HG03097 (cell line): ENCODE data around the gene FGFBP1.

ENCODE experiments used
- ATAC-seq: cut with Tn5 transposase; IDR thresholded peaks from one replicate; pipeline ENCODE4 v1.9.1; 2021; ENCODE audit not compliant: unreplicated experiment, low FRiP score

Gene FGFBP1

DNA sequence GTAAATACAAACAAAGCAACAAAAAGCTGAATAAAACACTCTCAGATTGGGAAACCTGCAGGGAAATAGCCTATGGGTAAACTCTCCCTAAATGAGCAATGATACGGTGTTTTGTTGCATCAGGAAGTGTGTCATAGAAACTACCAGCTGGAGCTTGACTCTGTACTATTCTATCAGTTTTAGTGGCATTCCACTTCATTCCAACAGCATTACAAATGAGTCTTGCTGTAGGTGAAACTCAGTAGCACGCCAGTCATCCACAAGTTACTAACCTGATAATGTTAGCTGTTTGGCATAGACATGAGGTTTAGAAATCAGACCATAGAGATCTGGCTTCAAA, 24.9 kb downstream of the FGFBP1 start:
- no peak for ATAC-seq

DNA sequence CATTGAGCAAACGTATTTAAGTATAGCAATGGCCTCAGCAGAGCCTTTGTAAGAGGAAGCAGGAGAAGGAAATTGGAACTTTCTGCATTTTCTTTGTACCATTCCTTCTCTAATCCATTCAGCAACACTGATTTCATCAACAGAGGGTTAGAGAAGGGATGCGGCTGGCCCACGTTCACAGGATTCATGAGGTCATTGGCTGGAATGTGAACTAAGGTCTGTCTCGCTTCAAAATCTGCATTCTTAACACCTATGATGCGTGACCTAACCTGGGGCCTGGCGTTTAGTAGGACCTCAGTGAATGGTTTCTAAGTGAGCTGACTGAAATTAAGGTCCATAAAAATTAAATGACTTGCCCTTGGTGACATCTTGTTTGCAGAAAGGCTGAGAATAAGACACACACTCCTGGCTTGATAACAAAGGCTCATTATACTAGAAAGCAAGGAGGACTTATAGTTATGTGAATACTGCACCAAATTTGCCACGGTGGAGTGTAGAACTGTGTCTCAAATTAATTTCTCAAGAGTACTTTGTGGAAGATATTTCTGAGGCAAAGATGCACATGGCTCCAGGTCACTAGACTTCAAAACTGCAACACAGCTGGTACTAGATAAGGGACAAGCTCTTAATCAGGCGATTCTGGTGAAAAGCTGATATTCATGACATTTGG, 25.4 kb downstream of the FGFBP1 start:
- no peak for ATAC-seq

- ATAC-seq: no peak
These were observed 26.3 kb downstream of the FGFBP1 start for GRCh38 chr4:15912236-15912635.

- ATAC-seq: no peak
These were observed 28.2 kb downstream of the FGFBP1 start for GRCh38 chr4:15910155-15910940.

GRCh38 chr4:15907430-15907829, 31.1 kb downstream of the FGFBP1 start:
- no peak for ATAC-seq

DNA sequence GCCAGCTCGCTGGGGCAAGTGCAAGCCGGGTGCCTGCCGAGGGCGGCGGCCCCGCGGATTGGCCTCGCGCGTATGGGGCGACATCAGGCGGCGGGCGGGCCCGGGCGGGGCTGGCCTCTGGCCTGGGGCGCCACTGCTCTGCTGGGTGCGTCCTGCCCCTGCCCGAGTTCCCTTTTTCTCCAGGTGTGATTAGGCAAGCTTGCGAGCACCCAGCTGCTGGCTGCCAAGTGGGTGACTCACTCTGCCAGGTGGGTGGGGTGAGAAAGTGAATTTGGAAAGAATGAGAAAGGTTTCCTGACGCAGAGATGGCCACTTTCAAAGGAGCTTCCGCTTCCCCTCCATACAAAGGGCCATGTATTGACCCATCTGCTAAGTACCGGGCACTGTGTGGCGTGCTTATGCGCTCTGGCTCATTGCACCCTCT, 32.5 kb downstream of the FGFBP1 start:
- ATAC-seq: no peak

DNA sequence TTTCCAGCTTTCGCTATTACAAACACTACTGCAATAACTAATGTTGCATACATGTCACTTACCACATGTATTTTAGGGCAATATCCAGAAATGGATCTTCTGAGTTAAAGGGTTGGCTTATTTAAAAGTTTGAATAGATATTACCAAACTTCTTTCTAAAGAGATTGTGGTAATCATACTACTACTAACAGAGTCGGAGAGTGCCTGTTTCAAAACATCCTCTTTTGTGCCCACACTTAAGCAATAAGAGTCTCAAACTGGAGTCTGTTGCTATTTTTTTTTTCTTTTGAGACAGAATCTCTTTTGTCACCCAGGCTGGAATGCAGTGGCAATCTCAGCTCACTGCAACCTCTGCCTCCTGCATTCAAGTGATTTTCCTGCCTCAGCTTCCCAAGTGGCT, 35.8 kb downstream of the FGFBP1 start:
- ATAC-seq: no peak

DNA sequence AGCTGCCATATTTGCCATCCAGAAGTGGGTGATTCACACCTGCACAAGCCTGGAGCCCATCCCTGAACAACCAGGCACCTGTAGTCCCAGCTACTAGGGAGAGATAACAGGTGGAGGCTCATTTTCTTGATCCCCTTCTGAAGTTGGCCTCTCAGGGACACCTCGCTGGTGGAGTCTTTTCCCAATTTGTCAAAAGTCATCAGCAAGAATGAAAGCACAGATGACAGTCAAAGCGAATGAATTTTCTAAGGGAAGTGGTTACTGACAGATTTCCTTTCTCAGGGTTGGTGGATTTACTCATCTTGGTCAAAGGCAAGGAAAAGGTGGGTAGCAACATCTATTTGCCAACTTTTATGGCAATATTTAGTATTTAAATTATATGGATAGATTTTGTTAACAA, 36.5 kb downstream of the FGFBP1 start:
- ATAC-seq: no peak

GRCh38 chr4:15901007-15901406, 37.5 kb downstream of the FGFBP1 start:
- ATAC-seq: no peak

- no peak for ATAC-seq
These were observed 39.0 kb downstream of the FGFBP1 start for GRCh38 chr4:15899511-15899910.

DNA sequence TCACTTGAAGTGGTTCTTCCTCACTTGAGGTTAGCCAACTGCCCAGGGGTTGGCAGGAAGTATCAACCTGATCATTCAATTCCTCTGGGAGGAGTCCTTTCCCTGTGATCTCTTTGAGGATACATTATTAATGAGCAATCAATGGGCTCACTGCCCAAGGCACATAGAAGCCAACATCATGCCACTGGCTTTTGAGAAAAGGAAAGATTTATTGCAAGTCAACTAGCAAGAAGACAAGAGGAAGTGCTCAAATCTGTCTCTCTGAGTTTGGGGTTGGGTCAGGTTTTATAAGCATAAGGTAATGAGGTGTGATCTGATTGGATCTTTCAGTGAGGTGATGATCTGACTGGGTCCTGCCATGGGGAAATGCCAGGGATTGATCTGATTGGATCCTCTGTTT, 39.6 kb downstream of the FGFBP1 start:
- no peak for ATAC-seq

DNA sequence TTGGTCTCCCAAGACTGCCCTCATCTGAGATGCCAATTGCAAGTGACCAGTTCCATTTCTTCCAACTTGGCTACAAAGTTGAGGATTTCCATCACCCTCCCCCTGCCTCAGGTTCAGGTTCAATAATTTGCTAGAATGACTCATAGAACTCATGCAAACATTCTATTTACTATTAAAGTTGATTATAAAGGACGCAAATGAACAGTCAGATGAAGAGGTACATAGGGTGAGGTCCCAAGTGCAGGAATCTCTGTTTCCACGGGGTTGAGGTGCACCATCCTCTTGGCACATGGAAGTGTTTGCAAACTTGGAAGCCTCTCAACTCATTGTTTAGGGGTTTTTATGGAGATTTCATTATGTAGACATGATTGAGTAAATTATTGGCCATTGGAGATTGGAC, 41.0 kb downstream of the FGFBP1 start:
- no peak for ATAC-seq

GRCh38 chr4:15894921-15895916, 43.3 kb downstream of the FGFBP1 start:
- ATAC-seq: no peak

GRCh38 chr4:15894393-15894792, 44.1 kb downstream of the FGFBP1 start:
- ATAC-seq: no peak

DNA sequence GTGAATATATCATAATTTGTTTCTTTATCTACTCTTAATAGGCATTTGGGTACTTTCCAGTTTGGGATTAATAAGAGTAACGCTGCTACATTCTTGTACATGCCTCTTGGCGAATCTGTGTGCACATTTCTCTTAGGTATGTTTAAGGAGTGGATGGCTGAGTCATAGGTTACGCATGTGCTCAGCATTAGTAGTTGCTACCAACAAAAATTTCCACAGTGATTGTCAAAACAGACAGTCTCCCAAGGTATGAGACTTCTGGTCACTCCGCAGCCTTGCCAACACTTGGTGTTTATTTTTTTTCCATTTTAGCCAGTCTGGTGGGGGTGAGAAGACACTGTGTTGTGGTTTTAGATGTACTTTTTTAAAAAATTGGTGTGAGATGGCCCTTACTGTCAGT, 44.6 kb downstream of the FGFBP1 start:
- ATAC-seq: no peak

GRCh38 chr4:15891312-15891711, 47.2 kb downstream of the FGFBP1 start:
- peak; percentile 54 for ATAC-seq

GRCh38 chr4:15890246-15890829, 48.2 kb downstream of the FGFBP1 start:
- ATAC-seq: no peak

GRCh38 chr4:15888515-15888914, 50.0 kb downstream of the FGFBP1 start:
- ATAC-seq: no peak
